Prostate gland (tissue), 2 donors: ENCODE results near the gene ITGB4. TPM values are rescaled to one million over a fixed set of nuclear protein-coding genes. Genes with fewer than 3 reads are reported as not detected.

ENCODE experiments used
- DNase-seq: peaks from one replicate; pipeline ENCODE4 v3.0.0-alpha.2; 2019; ENCODE audit warnings: low spot score
- H3K27ac ChIP-seq, 2 donors: fragments of 200-600 bp; sonication (generic); 2 replicates each; pipeline ENCODE4 v1.5.1; 2017 to 2019
- H3K27me3 ChIP-seq: fragments of 200-600 bp; sonication (generic); replicated peaks from 2 replicates; pipeline ENCODE4 v1.5.1; 2019; ENCODE audit not compliant: insufficient read depth
- H3K36me3 ChIP-seq, 2 donors: fragments of 200-600 bp; sonication (generic); 1 replicate in 1 of 2; 2 replicates in 1 of 2; pipeline versions ENCODE4 v1.5.1 to v1.8.1; 2017 to 2019
- H3K4me1 ChIP-seq: fragments of 200-600 bp; sonication (generic); replicated peaks from 2 replicates; pipeline ENCODE4 v1.5.1; 2019
- H3K4me3 ChIP-seq, 2 donors: fragments of 200-600 bp; sonication (generic); 2 replicates each; pipeline ENCODE4 v1.5.1; 2017 to 2019
- H3K9me3 ChIP-seq: fragments of 200-600 bp; sonication (generic); 2 replicates; pipeline ENCODE4 v1.5.1; 2017
- CTCF ChIP-seq, 4 experiments: fragments of 200-600 bp in 2 of 4; fragments of 450-650 bp in 2 of 4; sonication (generic) in 2 of 4; IDR thresholded peaks; 1 replicate in 3 of 4; 2 replicates in 1 of 4; pipeline ENCODE4 v1.5.1; 2016 to 2019; ENCODE audit warnings: antibody characterized with exemption in 4 of 4, mild to moderate bottlenecking in 2 of 4, moderate library complexity in 2 of 4
- POLR2A ChIP-seq: fragments of 450-650 bp; IDR thresholded peaks from one replicate; pipeline ENCODE4 v1.6.1; 2016; ENCODE audit warnings: antibody characterized with exemption, mild to moderate bottlenecking
- POLR2AphosphoS5 ChIP-seq: sonication (generic); formaldehyde crosslinking; IDR thresholded peaks from one replicate; pipeline ENCODE4 v1.6.1; 2017; ENCODE audit warnings: antibody characterized with exemption
- WGBS: methylation state at CpG from one replicate; pipeline ENCODE4 v1.1.5; 2018; 5-methylcytosine and 5-hydroxymethylcytosine counted together
- intact Hi-C: fragments of 100-400 bp; cut with DNase I; formaldehyde crosslinking; loops from one replicate; pipeline ENCODE4 v1.14.2; 2022
- total RNA-seq, 2 donors: library from RNA; depleted of rRNA; stranded (reverse); fragments of >200 nt; gene quantifications; one replicate each; pipeline ENCODE4 v1.1.0, GENCODE V29; 2016

ITGB4 gene
- total RNA-seq, 2 donors from 2014 or later = 81.0 to 105 TPM

DNA sequence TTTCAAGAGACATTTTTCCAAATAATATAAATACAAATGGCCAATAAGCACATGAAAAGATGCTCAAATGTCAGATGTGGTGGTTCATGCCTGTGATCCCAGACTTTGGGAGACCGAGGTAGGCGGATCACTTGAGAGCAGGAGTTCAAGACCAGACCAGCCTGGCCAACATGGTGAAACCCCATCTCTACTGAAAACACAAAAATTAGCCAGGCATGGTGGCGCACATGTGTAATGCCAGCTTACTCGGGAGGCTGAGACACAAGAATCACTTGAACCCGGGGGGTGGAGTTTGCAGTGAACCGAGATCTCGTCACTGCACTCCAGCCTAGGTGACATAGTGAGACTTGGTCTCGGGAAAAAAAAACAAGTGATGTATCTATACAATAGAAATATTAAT, 46.6 kb downstream of the ITGB4 start:
- no peaks in the 10 kb centered on the region for H3K9me3 ChIP-seq
- WGBS = 93% methylated on average over 8 of the region's 8 CpGs
- no peak for DNase-seq
- no peaks in the 10 kb centered on the region for H3K36me3 ChIP-seq
- TF ChIP-seq CTCF (IDR thresholded peaks at IDR 0.05) (no peak), POLR2A (no peak), POLR2AphosphoS5 (no peak)
- H3K27me3 ChIP-seq = no peaks in the 10 kb centered on the region
- intact Hi-C loops = no loop called here
- H3K4me1 ChIP-seq = peaks cover 4% of the 10 kb centered on the region
- no peak overlapping the region for H3K27ac ChIP-seq
- H3K4me3 ChIP-seq = no peak overlapping the region

DNA sequence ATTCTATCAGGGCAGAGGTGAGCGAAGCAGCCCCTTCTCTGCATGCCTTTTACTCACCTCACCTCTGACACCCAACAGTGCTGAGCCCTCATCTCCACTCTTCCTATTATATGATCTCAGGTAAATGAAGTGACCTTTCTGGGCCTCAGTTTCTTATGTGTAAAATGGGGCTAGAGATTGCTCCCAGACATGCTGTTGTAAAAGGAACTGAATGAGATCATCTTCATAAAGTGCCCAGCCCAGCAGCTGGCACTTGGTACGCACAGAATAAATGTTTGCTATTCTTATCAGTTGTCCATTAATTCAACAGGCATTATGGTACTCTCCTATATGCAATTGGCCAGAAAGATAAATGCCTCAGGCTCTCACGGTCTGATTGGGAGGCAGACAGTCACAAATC, 48.3 kb downstream of the ITGB4 start:
- TF ChIP-seq POLR2AphosphoS5 (peak; percentile 71), CTCF (IDR thresholded peaks at IDR 0.05) (no peak)
- no peaks in the 10 kb centered on the region for H3K9me3 ChIP-seq

GRCh38 chr17:75771334-75772281, 50.3 kb downstream of the ITGB4 start:
- no peak overlapping the region for H3K4me3 ChIP-seq
- no peaks in the 10 kb centered on the region for H3K27me3 ChIP-seq
- TF ChIP-seq POLR2A (no peak), POLR2AphosphoS5 (no peak), CTCF (IDR thresholded peaks at IDR 0.05) (peak in 2 of 4 experiments; percentile 9 to 18)
- no peaks in the 10 kb centered on the region for H3K9me3 ChIP-seq
- peaks cover 4% of the 10 kb centered on the region for H3K4me1 ChIP-seq
- DNase-seq = no peak
- intact Hi-C loops = no loop called here
- H3K27ac ChIP-seq = no peak overlapping the region
- 78% methylated on average over 17 of the region's 17 CpGs for WGBS
- no peaks in the 10 kb centered on the region for H3K36me3 ChIP-seq

More for the DNA sequence above, 48.3 kb downstream of the ITGB4 start:
- no peak for DNase-seq
- H3K27me3 ChIP-seq = no peaks in the 10 kb centered on the region
- H3K4me3 ChIP-seq = no peak overlapping the region
- intact Hi-C loops = no loop called here
- no peak overlapping the region for H3K27ac ChIP-seq
- 63% methylated on average over 3 of the region's 3 CpGs for WGBS
- no peaks in the 10 kb centered on the region for H3K36me3 ChIP-seq
- H3K4me1 ChIP-seq = peaks cover 4% of the 10 kb centered on the region

DNA sequence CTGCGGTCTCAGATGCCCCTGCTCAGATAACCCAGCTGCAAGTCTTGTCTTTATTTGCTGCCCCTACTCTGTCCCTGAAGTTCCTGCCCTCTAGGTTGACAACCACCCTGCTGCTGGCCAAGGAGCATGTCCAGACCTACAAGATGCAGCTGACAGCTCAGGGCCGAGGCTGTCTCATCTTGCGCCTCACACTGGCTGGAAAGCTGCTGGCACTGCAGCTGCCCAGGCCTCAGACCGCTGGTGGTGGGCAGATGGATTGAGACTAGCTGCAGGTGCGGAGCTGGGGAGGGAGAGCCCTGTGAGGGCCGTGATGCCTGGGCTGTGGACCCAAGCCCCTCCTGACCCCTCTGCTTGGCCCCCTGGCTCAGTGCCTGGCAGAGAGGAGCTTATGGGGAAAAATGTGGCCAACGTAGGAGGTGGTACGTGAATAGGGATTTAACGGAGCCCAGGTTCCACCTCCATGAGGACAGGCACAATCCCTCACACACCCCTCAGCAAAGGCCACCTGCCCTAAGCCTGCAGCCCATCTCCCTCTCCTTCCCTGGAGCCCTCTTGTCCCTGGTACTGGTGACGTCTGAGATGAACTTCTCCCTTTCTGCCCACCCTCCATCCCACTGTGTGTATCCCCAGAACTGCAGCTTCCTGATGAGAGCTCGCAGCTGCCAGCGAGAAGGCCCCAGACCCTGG, 52.0 kb downstream of the ITGB4 start:
- no peak overlapping the region for H3K27ac ChIP-seq
- intact Hi-C loops = no loop called here
- DNase-seq = no peak
- H3K36me3 ChIP-seq = peaks cover under 1 to 4% of the 10 kb centered on the region in 2 donors
- 71% methylated on average over 12 of the region's 12 CpGs for WGBS
- no peaks in the 10 kb centered on the region for H3K27me3 ChIP-seq
- H3K4me3 ChIP-seq = no peak overlapping the region
- TF ChIP-seq POLR2A (no peak), POLR2AphosphoS5 (no peak), CTCF (IDR thresholded peaks at IDR 0.05) (no peak)
- H3K9me3 ChIP-seq = no peaks in the 10 kb centered on the region
- H3K4me1 ChIP-seq = peaks cover 4% of the 10 kb centered on the region
